Omental fat pad (tissue), 4 donors: Measurements from ENCODE around the gene NCLN. TPM values are rescaled to one million over a fixed set of nuclear protein-coding genes. Genes with fewer than 3 reads are reported as not detected.

Source experiments
- ATAC-seq: fragments of 150-250 bp; one replicate; pipeline ENCODE4 v1.9.1; 2016; ENCODE audit warnings: mild to moderate bottlenecking, moderate library complexity; ENCODE audit not compliant: low FRiP score
- DNase-seq: peaks from one replicate; pipeline ENCODE4 v3.0.0-alpha.2; 2019; ENCODE audit warnings: low spot score
- total RNA-seq, 4 donors: library from RNA; depleted of rRNA; stranded (reverse); fragments of >200 nt; gene quantifications; one replicate each; pipeline ENCODE4 v1.1.0, GENCODE V29; 2016
- TF ChIP-seq, protein P1 (sequence below), 3 donors: fragments of 450-650 bp; IDR thresholded peaks; one replicate each; pipeline ENCODE4 v1.5.1; 2016 to 2017; ENCODE audit warnings: antibody characterized with exemption in 3 of 3, mild to moderate bottlenecking in 3 of 3, moderate library complexity in 2 of 3

NCLN gene
- total RNA-seq, 4 donors from 2014 or later = 33.6 to 65.7 (median 41.1) TPM

DNA sequence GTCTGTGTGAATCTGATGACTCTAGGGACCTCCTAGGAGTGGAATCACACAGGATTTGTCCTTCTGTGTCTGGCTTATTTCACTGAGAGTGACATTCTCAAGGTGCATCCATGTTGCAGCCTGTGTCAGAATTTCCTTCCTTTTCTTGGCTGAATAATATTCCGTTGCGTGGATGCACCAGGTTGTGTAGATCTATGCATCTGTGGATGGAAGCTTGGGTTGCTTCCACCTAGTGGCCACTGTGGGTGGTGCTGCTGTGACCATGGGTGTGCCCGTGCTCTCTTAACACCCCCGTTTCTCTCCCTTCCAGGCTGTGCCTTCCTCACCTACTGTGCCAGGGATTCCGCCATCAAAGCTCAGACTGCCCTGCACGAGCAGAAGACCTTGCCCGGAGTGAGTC, 64.9 kb downstream of the NCLN start:
- ATAC-seq = no peak
- DNase-seq = no peak
- TF ChIP-seq, protein P1, sequence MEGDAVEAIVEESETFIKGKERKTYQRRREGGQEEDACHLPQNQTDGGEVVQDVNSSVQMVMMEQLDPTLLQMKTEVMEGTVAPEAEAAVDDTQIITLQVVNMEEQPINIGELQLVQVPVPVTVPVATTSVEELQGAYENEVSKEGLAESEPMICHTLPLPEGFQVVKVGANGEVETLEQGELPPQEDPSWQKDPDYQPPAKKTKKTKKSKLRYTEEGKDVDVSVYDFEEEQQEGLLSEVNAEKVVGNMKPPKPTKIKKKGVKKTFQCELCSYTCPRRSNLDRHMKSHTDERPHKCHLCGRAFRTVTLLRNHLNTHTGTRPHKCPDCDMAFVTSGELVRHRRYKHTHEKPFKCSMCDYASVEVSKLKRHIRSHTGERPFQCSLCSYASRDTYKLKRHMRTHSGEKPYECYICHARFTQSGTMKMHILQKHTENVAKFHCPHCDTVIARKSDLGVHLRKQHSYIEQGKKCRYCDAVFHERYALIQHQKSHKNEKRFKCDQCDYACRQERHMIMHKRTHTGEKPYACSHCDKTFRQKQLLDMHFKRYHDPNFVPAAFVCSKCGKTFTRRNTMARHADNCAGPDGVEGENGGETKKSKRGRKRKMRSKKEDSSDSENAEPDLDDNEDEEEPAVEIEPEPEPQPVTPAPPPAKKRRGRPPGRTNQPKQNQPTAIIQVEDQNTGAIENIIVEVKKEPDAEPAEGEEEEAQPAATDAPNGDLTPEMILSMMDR (IDR thresholded peaks at IDR 0.05) = no peak

DNA sequence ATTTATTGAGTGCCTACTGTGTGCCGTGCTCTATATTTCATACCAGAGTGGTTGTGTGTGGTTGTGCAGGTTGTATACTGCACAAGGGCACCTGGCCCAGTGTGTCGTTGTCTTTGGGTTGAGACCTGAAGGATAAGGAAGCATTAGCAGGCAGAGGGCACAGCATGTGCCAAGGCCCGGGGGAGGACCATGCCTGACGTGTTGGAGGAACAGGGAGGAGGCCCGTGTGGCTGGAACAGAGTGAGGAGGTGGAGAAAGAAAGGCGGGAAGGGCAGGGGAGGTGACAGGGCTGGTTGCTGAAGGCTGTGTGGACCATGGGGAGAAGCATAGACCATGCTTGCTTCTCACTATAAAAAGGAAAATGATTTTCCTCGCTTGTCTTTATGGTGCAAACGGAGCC, 65.5 kb downstream of the NCLN start:
- ATAC-seq (no peak), DNase-seq (no peak)
- TF ChIP-seq, protein P1 (IDR thresholded peaks at IDR 0.05) = no peak

DNA sequence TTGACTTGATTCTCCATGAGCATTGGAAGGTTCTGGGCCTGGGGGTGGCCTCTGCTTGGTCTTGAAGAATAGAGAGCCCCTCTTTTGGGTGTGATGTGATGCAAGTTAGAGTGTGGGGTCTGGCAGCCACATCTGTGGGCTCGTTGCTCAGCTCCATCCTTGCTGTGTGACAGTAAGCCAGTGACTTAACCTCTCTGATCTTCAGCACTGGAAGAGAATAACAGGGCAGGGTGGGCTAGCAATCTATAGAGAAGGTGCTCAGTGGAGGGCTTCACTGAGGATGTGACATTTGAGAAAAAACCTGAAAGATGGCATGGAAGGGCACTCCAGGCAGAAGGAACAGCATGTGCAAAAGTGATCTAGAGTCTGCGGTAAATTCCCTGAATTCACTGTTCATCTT, 66.9 kb downstream of the NCLN start:
- ATAC-seq = no peak
- TF ChIP-seq, protein P1 (IDR thresholded peaks at IDR 0.05) = no peak
- no peak for DNase-seq

DNA sequence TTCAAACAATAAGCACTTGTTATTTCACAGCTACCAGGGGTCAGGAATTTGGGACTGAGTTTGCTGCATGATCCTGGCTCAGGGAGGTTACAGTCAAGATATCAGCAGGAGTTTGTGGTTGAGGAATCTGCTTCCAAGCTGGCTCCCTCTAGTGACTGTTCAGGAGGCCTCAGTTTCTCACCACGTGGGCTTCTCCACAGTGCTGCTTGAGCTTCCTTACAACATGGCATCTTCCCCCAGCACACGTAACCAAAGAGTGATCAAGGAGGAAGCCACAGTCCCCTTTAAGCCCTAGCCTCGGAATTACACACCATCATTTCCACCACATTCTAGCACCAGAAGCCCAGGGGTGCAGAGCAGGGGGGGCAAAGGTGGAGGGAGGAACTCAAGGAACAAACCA, 67.5 kb downstream of the NCLN start:
- DNase-seq (no peak), ATAC-seq (no peak)
- TF ChIP-seq, protein P1 (IDR thresholded peaks at IDR 0.05) = no peak

DNA sequence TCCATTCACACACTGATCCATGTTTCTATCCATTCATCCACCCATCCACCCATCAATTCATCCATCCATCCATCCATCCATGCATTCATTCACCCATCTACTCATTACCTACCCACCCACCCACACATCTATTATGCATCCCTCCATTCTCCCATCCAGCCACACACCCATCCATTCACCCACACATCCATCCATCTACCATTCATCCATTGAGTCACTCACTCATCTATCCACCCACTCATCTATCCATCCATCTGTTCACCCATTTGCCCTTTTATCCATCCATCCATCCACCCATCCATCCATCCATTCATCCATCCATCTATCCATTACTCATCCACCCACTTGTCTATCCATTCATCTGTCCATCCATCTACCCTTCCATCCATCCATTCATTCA, 68.8 kb downstream of the NCLN start:
- no peak for ATAC-seq
- no peak for DNase-seq
- TF ChIP-seq, protein P1 (IDR thresholded peaks at IDR 0.05) = no peak

DNA sequence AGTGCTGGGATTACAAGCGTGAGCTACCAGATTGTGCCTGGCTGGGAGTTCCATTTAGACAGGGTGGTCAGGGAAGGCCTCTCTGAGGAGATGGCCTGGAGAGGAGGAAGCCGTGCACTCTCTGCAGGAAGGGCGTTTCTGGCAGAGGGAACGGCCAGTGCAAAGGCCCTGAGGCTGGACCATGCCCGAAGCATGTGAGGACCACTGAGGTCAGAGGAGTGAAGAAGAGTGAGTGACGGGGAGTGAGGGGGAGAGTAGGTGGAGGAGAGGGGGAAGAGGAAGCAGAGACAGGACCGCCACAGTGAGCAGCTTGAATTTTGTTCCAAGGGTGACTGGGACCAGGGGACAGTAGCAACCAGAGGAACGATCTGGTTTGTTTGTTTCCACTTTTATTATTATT, 71.3 kb downstream of the NCLN start:
- DNase-seq (no peak), ATAC-seq (no peak)
- TF ChIP-seq, protein P1 (IDR thresholded peaks at IDR 0.05) = no peak

Other genes with a start within 250 kb of the NCLN start
- 1 to 10 TPM; 3.2 to 8.7 (median 3.8) TPM for gene ZNF77, start 241.0 kb upstream of the NCLN start, total RNA-seq
- 1 to 10 TPM in 3 of 4 donors, under 1 TPM in 1; 0.36 to 2.8 (median 1.7) TPM for gene TLE6, start 208.4 kb upstream of the NCLN start, total RNA-seq
- gene TLE2, start 156.7 kb upstream of the NCLN start, total RNA-seq = 10 to 100 TPM; 19.3 to 39.8 (median 31.0) TPM
- 100 to 1,000 TPM; 226 to 340 (median 261) TPM for gene TLE5, start 123.4 kb upstream of the NCLN start, total RNA-seq
- 10 to 100 TPM; 36.9 to 58.2 (median 43.5) TPM for gene GNA11, start 91.6 kb upstream of the NCLN start, total RNA-seq
- gene GNA15, start 49.9 kb upstream of the NCLN start, total RNA-seq = 10 to 100 TPM; 10.2 to 33.7 (median 10.8) TPM
- 10 to 100 TPM in 1 of 4 donors, 1 to 10 TPM in 3; 1.1 to 35.3 (median 9.4) TPM for gene S1PR4, start 7.2 kb upstream of the NCLN start, total RNA-seq
- gene CELF5, start 38.7 kb downstream of the NCLN start, total RNA-seq = not detected
- 10 to 100 TPM; 55.7 to 84.5 (median 65.5) TPM for gene NFIC, start 180.7 kb downstream of the NCLN start, total RNA-seq